ENCODE data around the gene CPA3. TPM values are rescaled to one million over a fixed set of nuclear protein-coding genes. Genes with fewer than 3 reads are reported as not detected.

CPA3 gene
- total RNA-seq, 2 experiments from 2014 or later: not detected

DNA sequence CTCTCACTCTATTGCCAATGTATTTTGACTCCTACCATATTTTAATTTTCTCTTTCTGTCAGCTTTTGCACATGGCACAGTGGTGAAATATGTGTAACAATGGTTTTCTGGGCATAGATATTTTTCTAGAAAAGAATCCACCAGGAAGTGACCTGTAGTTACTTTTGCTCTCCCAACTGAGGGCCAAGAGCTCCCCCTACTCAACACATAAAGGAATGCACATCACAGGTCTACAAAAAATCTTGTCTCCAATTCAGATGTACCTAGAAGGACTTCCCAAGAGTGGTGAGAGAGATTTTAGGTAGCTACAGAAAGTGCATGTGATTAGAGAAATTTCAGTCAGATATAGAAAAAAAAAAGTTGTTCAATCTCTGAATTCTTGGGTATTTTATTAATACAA, 15.6 kb downstream of the CPA3 start:
- H3K36me3 Mint-ChIP-seq: no peaks in the 10 kb centered on the region

DNA sequence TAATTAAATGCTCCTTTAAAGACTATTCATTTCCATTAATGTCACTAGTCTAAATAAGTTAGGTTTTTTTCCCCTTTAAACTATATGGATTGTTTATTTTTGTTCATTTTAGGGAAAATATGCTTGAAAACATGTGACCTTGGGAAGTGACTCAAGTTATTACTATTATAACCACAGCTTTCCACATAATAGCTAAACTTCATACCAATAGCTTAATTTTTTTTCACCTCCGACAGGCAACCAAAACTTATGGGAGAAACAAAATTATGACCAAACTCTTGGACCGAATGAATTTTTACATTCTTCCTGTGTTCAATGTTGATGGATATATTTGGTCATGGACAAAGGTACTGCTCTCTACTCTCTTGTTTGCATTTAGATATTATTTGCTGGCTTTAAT, 16.2 kb downstream of the CPA3 start:
- Mint-ChIP-seq H3K27me3 (peaks cover 4% of the 10 kb centered on the region), H3K4me3 (no peak overlapping the region), H3K4me1 (no peaks in the 10 kb centered on the region), H3K27ac (no peak overlapping the region), H3K9me3 (no peaks in the 10 kb centered on the region), H3K36me3 (no peaks in the 10 kb centered on the region)
- DNase-seq: no peak

More for the DNA sequence above, 15.6 kb downstream of the CPA3 start:
- Mint-ChIP-seq H3K27ac (no peak overlapping the region), H3K4me1 (no peaks in the 10 kb centered on the region), H3K4me3 (no peak overlapping the region), H3K9me3 (no peaks in the 10 kb centered on the region), H3K27me3 (peaks cover 4% of the 10 kb centered on the region)
- DNase-seq: no peak

DNA sequence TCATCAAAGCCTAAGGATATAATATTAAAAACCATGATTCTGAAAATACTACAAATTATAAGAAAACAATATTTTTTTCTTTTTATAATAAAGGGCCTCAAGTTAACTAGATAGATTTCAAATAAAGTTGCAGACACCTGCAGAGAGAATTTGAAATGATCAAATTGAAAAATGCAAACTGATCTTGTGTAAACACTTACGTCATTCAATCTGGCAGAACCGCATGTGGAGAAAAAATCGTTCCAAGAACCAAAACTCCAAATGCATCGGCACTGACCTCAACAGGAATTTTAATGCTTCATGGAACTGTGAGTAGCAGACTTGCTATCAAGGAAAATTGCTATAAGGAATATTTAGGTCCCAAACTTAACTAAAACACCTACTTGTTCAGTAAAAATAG, 17.2 kb downstream of the CPA3 start:
- H3K27me3 Mint-ChIP-seq: no peaks in the 10 kb centered on the region
- H3K9me3 Mint-ChIP-seq: no peaks in the 10 kb centered on the region
- H3K4me1 Mint-ChIP-seq: no peaks in the 10 kb centered on the region
- H3K36me3 Mint-ChIP-seq: no peaks in the 10 kb centered on the region
- no peak overlapping the region for H3K27ac Mint-ChIP-seq
- no peak overlapping the region for H3K4me3 Mint-ChIP-seq
- DNase-seq: no peak

DNA sequence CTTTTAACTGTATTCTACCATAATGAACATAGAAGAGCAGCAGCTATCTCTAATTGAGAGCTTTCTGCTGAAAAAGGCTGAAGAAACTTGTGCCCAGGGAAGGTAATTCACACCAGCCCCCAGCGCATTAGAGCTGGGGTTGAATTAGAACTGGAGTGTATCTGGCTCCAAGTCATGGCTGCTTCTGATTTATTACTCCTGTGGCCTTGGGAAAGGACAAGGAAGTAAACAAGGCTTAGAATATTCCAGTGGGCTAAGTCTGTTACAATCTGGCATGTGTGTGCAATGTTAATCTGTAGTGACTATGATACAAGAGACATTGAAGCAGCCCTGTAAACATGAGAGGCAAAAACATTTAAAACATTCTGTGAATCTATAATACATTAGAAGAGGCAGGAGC, 18.1 kb downstream of the CPA3 start:
- H3K4me3 Mint-ChIP-seq: no peak overlapping the region
- H3K27ac Mint-ChIP-seq: no peak overlapping the region
- H3K9me3 Mint-ChIP-seq: no peaks in the 10 kb centered on the region
- DNase-seq: no peak
- H3K27me3 Mint-ChIP-seq: peaks cover under 1% of the 10 kb centered on the region
- no peaks in the 10 kb centered on the region for H3K36me3 Mint-ChIP-seq
- no peaks in the 10 kb centered on the region for H3K4me1 Mint-ChIP-seq

DNA sequence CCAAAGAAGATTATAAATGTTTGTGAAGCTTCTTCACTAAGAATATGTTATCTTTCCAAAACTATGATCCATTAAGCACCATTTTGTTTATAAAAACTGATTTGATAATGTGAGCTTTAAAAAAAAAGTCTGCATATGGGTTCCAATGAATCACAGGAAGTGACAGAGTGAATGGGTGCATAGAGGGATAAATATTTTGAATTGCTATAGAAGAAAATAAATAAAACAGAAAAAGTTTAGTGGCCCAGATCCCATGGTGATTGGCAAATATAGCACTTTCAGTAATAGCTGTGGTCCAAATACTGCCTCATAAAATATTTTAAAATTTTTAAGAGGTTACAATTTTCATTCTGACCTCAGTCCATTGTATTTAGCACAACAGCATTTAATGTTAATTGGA, 19.2 kb downstream of the CPA3 start:
- no peak for DNase-seq
- Mint-ChIP-seq H3K4me1 (no peaks in the 10 kb centered on the region), H3K4me3 (no peak overlapping the region), H3K9me3 (no peaks in the 10 kb centered on the region), H3K27ac (no peak overlapping the region), H3K27me3 (peaks cover 7% of the 10 kb centered on the region), H3K36me3 (no peaks in the 10 kb centered on the region)

DNA sequence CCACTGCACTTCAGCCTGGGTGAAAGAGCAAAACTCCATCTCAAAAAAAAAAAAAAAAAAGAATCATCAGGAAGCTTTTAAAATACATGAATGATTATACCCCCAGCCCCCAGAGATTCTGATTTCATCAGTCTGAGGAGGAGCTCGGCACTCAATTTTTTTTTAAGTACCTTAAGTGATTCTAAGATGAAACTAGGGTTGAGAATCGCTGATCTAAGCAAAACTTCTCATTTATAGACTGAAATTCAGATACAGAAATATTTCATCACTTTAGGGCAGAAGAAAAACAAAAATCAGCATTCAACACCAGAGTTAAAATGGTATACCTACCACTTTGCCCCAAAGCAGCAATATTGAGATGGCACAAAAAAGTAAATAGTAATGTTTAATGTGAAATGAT, 24.7 kb downstream of the CPA3 start:
- H3K4me1 Mint-ChIP-seq: no peaks in the 10 kb centered on the region
- H3K4me3 Mint-ChIP-seq: no peak overlapping the region
- H3K27me3 Mint-ChIP-seq: peaks cover 11% of the 10 kb centered on the region
- no peaks in the 10 kb centered on the region for H3K36me3 Mint-ChIP-seq
- peaks cover 6% of the 10 kb centered on the region for H3K9me3 Mint-ChIP-seq
- no peak for DNase-seq
- H3K27ac Mint-ChIP-seq: no peak overlapping the region

DNA sequence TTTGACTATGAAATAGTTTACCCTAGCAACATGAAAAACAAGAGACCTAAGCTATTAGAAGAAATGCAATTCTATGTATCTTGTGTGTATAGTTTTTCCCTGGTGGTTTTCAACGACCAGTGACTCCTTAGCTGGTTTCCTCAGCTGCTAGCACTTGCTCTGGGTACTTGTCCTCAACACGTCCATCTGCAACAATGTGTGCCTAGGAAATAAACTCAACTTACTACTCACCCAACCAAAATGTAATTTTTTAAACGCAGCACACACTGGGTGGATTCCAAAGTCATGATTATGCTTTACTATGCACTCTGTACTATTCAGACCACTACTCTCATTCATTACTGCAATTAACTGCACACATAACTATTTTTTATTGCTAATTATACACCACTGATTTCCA, 31.0 kb downstream of the CPA3 start:
- no peak overlapping the region for H3K27ac Mint-ChIP-seq
- peaks cover 4% of the 10 kb centered on the region for H3K27me3 Mint-ChIP-seq
- no peaks in the 10 kb centered on the region for H3K4me1 Mint-ChIP-seq
- DNase-seq: no peak
- H3K36me3 Mint-ChIP-seq: no peaks in the 10 kb centered on the region
- no peak overlapping the region for H3K4me3 Mint-ChIP-seq
- H3K9me3 Mint-ChIP-seq: peaks cover 6% of the 10 kb centered on the region

DNA sequence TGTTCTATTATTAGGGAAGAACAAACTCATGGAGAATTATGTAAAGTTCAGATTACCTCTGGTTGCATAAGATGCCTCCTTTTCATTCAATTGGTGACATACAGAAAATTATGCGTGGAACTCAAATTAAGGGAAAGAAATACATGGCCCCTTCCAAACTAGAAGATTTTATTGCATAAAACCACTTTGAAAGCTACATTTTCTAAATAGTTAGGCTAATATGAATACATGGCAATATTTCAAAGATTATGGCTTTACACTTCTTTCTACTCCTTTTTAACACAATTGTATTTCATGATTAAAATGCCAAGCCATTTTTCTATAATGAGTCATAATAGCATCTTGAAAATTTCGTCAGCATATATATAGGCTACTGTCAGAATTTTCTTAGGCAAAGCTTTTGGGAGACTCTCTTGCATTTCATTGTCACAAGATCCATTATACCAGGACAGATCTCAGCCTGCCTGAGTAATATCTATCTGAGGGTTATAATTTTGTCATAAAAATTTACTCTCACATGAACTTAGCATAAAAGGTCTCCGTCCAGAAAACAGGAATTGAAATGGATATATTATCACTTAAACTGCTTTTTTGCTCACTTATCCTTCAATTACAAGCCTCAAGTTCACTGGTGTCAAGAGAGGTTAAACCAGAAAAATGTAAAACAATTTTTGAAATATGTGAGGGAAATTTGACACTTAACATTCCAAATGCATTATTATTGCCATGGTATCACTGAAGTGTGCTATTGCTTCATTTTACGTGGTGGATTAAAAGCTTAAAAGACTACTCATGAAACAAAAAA, 37.1 kb downstream of the CPA3 start:
- H3K4me1 Mint-ChIP-seq: no peaks in the 10 kb centered on the region
- peaks cover 22% of the 10 kb centered on the region for H3K27me3 Mint-ChIP-seq
- H3K36me3 Mint-ChIP-seq: no peaks in the 10 kb centered on the region
- no peaks in the 10 kb centered on the region for H3K9me3 Mint-ChIP-seq
- no peak overlapping the region for H3K4me3 Mint-ChIP-seq
- DNase-seq: no peak
- no peak overlapping the region for H3K27ac Mint-ChIP-seq

DNA sequence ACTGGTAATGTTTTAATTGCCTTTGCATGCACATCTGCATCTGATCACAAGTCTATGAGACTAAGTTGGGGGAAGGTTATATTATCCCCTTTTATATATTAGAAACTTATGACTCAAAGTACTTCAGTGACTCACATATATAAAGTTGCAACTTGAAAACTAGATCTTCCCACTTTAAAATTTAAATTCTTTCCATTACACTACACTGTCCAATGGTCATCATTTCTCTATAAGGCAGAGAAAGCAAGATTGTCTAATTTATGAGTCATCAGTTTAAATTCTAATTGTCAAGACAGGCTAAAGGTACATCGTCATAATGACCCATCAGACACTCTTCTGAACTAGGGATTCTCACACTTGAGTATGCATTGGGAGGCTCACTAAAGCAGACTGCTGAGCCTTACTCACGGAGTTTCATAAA, 37.9 kb downstream of the CPA3 start:
- H3K9me3 Mint-ChIP-seq: no peaks in the 10 kb centered on the region
- peaks cover 25% of the 10 kb centered on the region for H3K27me3 Mint-ChIP-seq
- no peak for DNase-seq
- no peaks in the 10 kb centered on the region for H3K4me1 Mint-ChIP-seq
- H3K27ac Mint-ChIP-seq: no peak overlapping the region
- no peak overlapping the region for H3K4me3 Mint-ChIP-seq
- H3K36me3 Mint-ChIP-seq: no peaks in the 10 kb centered on the region

DNA sequence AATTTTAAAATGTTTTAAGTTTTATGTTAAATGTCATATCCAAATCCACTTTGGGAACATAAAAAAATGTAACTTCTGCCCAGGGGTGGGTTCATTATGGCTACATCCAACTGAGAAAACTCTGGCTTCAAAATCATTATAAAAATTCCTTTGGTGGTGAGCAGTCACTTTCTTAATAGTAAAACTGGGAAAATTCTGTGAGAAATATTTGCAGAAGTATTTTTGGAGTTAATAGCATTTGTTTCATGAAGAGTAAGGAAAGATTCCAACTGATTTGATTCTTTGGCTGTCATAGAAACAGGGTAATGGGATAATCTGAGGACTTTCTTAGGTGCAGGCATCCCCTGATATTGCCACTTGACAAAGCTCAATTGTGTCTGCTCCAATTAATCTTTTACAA, 38.8 kb downstream of the CPA3 start:
- H3K27me3 Mint-ChIP-seq: peaks cover 29% of the 10 kb centered on the region
- H3K36me3 Mint-ChIP-seq: no peaks in the 10 kb centered on the region
- no peak overlapping the region for H3K27ac Mint-ChIP-seq
- H3K4me3 Mint-ChIP-seq: no peak overlapping the region
- H3K4me1 Mint-ChIP-seq: no peaks in the 10 kb centered on the region
- DNase-seq: no peak
- H3K9me3 Mint-ChIP-seq: no peaks in the 10 kb centered on the region

DNA sequence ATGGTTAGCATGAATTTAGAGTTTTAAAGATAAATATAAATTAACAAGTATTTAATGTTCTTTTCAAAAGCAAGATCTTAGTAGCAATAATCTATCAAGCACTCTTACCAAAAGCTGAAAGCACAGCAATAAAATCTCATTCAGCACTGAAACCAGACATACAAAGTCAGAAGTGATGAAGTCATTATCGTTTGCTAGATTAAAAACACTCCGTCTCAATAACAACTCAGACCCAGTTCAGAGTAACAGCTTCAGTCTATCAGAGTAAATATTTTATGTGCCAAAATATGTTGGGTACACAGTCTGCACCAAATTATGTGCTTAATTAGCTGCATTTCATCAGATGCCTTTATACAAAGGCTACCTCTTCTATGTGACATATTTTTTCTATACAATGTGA, 41.6 kb downstream of the CPA3 start:
- H3K27ac Mint-ChIP-seq: no peak overlapping the region
- H3K9me3 Mint-ChIP-seq: no peaks in the 10 kb centered on the region
- H3K36me3 Mint-ChIP-seq: no peaks in the 10 kb centered on the region
- H3K4me1 Mint-ChIP-seq: no peaks in the 10 kb centered on the region
- no peak overlapping the region for H3K4me3 Mint-ChIP-seq
- DNase-seq: no peak
- peaks cover 37% of the 10 kb centered on the region for H3K27me3 Mint-ChIP-seq

DNA sequence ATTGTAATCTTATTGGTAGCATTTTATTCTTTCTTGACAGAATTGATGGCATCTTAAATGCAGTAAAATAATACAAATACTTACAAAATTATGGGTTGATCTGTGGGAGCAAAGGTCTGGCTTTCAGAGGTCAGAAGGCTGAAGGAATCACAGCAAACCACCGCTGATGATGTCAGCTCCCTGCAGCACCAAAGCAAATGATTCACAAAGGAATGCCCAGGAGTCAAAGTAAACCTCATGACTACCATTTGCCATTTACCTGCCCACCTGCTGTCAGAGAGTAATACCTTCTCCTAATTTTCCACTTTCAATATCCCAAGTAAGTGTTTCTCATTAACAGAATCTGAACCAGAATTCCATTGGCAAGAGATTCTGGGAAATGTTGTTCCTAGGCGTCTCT, 46.1 kb downstream of the CPA3 start:
- Mint-ChIP-seq H3K9me3 (no peaks in the 10 kb centered on the region), H3K36me3 (no peaks in the 10 kb centered on the region), H3K4me3 (no peak overlapping the region), H3K27ac (no peak overlapping the region), H3K4me1 (no peaks in the 10 kb centered on the region), H3K27me3 (peaks cover 27% of the 10 kb centered on the region)
- no peak for DNase-seq

DNA sequence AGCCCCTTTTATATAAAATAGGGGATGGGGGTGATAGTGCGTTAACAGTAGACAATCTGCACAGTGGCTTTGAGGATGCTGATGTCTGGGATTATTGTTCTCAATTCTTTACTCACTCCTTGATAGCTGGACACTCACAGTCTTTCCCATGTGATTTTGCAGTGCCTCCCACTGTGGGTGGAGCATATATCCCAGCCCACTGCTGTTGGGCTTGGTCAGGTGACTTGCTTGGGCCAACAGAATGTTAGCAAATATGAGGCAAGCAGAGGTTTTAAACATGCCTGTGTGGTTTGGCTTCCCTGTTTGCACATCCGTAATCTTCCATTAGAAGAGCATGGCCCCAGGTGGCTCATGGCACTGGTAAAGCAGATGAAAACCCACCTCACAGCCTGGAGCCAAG, 46.5 kb downstream of the CPA3 start:
- H3K9me3 Mint-ChIP-seq: no peaks in the 10 kb centered on the region
- H3K4me3 Mint-ChIP-seq: no peak overlapping the region
- H3K4me1 Mint-ChIP-seq: no peaks in the 10 kb centered on the region
- H3K36me3 Mint-ChIP-seq: no peaks in the 10 kb centered on the region
- DNase-seq: no peak
- H3K27me3 Mint-ChIP-seq: peaks cover 24% of the 10 kb centered on the region
- H3K27ac Mint-ChIP-seq: no peak overlapping the region

DNA sequence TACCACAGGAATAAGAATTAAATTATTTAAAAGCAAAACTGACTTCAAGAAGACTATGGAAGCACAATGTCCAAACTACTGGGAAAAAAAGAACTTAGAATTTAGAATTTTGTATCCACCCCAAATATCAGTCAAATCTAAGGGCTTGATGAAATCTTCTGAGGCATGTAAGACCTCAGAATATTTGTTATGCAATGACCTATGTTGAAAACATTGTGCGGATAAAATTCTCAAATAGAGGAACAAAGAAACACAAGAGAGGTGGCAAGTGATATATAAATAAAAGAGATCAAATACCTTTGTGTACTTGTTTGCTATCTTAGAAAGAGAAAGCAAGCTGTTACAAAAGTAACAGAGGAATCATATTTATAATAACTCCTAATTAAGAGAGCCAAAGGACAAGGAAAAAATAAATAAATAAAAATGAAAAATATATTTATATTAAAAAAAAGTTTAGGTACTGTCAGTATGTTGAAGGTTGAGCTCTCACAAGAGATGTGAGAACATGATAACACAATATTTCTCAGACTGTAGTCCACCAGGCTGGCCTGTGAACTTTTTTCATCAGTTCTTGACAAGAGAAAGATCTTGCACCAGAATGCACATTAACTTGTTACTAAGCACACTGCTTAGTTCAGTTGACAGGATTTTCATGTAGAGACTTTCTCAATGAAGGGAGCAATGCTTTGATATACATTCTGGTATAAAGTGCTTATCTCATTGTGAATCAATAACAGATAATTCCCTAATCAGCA, 50.0 kb downstream of the CPA3 start:
- H3K27me3 Mint-ChIP-seq: peaks cover 7% of the 10 kb centered on the region
- no peaks in the 10 kb centered on the region for H3K4me1 Mint-ChIP-seq
- H3K9me3 Mint-ChIP-seq: no peaks in the 10 kb centered on the region

DNA sequence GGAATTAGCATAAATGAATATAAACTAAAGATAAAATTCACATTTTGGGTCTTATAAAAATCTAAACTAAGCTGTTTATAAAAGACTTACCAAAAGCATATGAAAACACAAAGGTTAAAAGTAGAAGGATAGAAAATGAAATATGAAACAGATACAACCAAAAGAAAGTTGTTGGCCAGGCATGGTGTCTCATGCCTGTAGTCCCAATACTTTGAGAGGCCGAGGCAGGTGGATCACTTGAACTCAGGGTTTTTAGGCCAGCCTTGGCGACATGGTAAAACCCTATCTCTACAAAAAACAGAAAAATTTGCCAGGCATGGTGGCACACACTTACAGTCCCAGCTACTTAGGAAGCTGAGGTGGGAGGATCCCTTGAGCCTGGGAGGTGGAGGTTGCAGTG, 51.0 kb downstream of the CPA3 start:
- Mint-ChIP-seq H3K9me3 (no peaks in the 10 kb centered on the region), H3K27me3 (peaks cover 7% of the 10 kb centered on the region)

More for the DNA sequence above, 50.0 kb downstream of the CPA3 start:
- DNase-seq: no peak
- Mint-ChIP-seq H3K36me3 (no peaks in the 10 kb centered on the region), H3K4me3 (no peak overlapping the region), H3K27ac (no peak overlapping the region)

DNA sequence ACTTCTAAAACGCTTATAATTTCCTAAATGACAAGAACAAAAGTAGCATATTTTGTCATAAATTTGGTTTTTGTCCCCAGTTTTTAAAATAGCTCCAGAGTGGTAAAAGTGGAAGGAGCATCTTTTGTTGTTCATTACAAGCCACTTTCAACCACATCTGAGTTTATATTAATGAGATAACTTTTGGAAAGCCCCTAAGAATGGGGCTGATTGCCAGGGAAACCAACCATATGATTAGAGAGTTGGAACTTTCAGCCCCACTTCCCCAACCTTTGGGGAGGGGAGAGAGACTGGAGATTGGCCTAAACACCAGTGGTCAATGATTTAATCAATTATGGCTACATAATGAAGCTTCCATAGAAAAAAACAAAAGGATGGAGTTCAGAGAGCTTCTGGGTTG, 57.4 kb downstream of the CPA3 start:
- no peak for DNase-seq
- Mint-ChIP-seq H3K4me3 (no peak overlapping the region), H3K27ac (no peak overlapping the region), H3K4me1 (no peaks in the 10 kb centered on the region), H3K36me3 (no peaks in the 10 kb centered on the region), H3K9me3 (peaks cover 1% of the 10 kb centered on the region), H3K27me3 (peaks cover 10% of the 10 kb centered on the region)

More for the DNA sequence above, 51.0 kb downstream of the CPA3 start:
- DNase-seq: no peak
- Mint-ChIP-seq H3K4me1 (no peaks in the 10 kb centered on the region), H3K27ac (no peak overlapping the region), H3K36me3 (no peaks in the 10 kb centered on the region), H3K4me3 (no peak overlapping the region)
